Adipose tissue (tissue), 3 donors: ENCODE data around the gene CHST15. TPM values are rescaled to one million over a fixed set of nuclear protein-coding genes. Genes with fewer than 3 reads are reported as not detected.

Source experiments
- H3K27ac ChIP-seq: one replicate; pipeline ENCODE4 v1.5.1; 2013; ENCODE audit warnings: low read depth, low read length
- WGBS, 3 donors: extraction: QIAGEN DNeasy Blood & Tissue Kit; methylation state at CpG; one replicate each; pipeline ENCODE4 v1.1.7; 2013; 5-methylcytosine and 5-hydroxymethylcytosine counted together
- polyA plus RNA-seq, 3 donors: library from polyadenylated mRNA; stranded (reverse); fragments of 200-250 nt; gene quantifications; one replicate each; pipeline ENCODE4 v1.2.3, GENCODE V29; 2013
- donor health status: healthy with polysubstance abuse.
- donor health status: Bipolar disorder and iron deficiency.
- donor health status: healthy.

Gene CHST15
- polyA plus RNA-seq, 3 donors: 4.1 to 11.0 (median 10.1) TPM

- no peak overlapping the region for H3K27ac ChIP-seq
- WGBS, 3 donors: 79 to 91% (median 88%) methylated on average over 5 of the region's 5 CpGs
Observed at GRCh38 chr10:124089859-124090258, 3.5 kb downstream of the CHST15 start.

GRCh38 chr10:124088915-124089314 lies 4.5 kb downstream of the CHST15 start:
- H3K27ac ChIP-seq: no peak overlapping the region
- WGBS, 3 donors: 74 to 93% (median 78%) methylated on average over 2 of the region's 2 CpGs

- WGBS, 3 donors: 59 to 81% (median 79%) methylated on average over 27 of the region's 27 CpGs
Observed at GRCh38 chr10:124087672-124088634, 5.4 kb downstream of the CHST15 start.

GRCh38 chr10:124086787-124087671 lies 6.4 kb downstream of the CHST15 start:
- WGBS, 3 donors: 76 to 90% (median 87%) methylated on average over 18 of the region's 18 CpGs
- H3K27ac ChIP-seq: no peak overlapping the region

More at GRCh38 chr10:124087672-124088634, 5.4 kb downstream of the CHST15 start:
- no peak overlapping the region for H3K27ac ChIP-seq

- 53 to 82% (median 55%) methylated on average over 14 of the region's 14 CpGs for WGBS, 3 donors
- no peak overlapping the region for H3K27ac ChIP-seq
Observed at GRCh38 chr10:124086097-124086710, 7.2 kb downstream of the CHST15 start.

GRCh38 chr10:124085680-124086079 lies 7.7 kb downstream of the CHST15 start:
- H3K27ac ChIP-seq: no peak overlapping the region
- WGBS, 3 donors: 65 to 71% (median 70%) methylated on average over 6 to 7 of the region's 7 CpGs

- WGBS, 3 donors: 67 to 75% (median 67%) methylated on average over 9 of the region's 9 CpGs
- no peak overlapping the region for H3K27ac ChIP-seq
Observed at GRCh38 chr10:124084708-124085107, 8.7 kb downstream of the CHST15 start.

- 81 to 86% (median 83%) methylated on average over 16 of the region's 16 CpGs for WGBS, 3 donors
- no peak overlapping the region for H3K27ac ChIP-seq
Observed at GRCh38 chr10:124083740-124084397, 9.5 kb downstream of the CHST15 start.

GRCh38 chr10:124083047-124083739 lies 10.2 kb downstream of the CHST15 start:
- no peak overlapping the region for H3K27ac ChIP-seq
- WGBS, 3 donors: 81 to 89% (median 85%) methylated on average over 10 of the region's 10 CpGs

GRCh38 chr10:124082555-124082954 lies 10.8 kb downstream of the CHST15 start:
- H3K27ac ChIP-seq: no peak overlapping the region
- 88 to 91% (median 89%) methylated on average over 6 of the region's 6 CpGs for WGBS, 3 donors

- H3K27ac ChIP-seq: no peak overlapping the region
- 78 to 84% (median 81%) methylated on average over 13 of the region's 13 CpGs for WGBS, 3 donors
Observed at GRCh38 chr10:124081547-124082140, 11.8 kb downstream of the CHST15 start.

GRCh38 chr10:124079864-124080263 lies 13.5 kb downstream of the CHST15 start:
- H3K27ac ChIP-seq: no peak overlapping the region
- WGBS, 3 donors: 73 to 89% (median 88%) methylated on average over 9 of the region's 9 CpGs

GRCh38 chr10:124078714-124079113 lies 14.7 kb downstream of the CHST15 start:
- no peak overlapping the region for H3K27ac ChIP-seq

GRCh38 chr10:124078028-124078427 lies 15.4 kb downstream of the CHST15 start:
- 63 to 92% (median 90%) methylated on average over 4 of the region's 4 CpGs for WGBS, 3 donors
- no peak overlapping the region for H3K27ac ChIP-seq

- WGBS, 3 donors: 63 to 91% (median 89%) methylated on average over 12 of the region's 12 CpGs
- no peak overlapping the region for H3K27ac ChIP-seq
Observed at GRCh38 chr10:124077208-124077993, 16.0 kb downstream of the CHST15 start.

- H3K27ac ChIP-seq: no peak overlapping the region
- 75 to 85% (median 78%) methylated on average over 8 to 9 of the region's 9 CpGs for WGBS, 3 donors
Observed at GRCh38 chr10:124076148-124076733, 17.2 kb downstream of the CHST15 start.
